ENCODE results near the gene STK35.

The STK35 gene

DNA sequence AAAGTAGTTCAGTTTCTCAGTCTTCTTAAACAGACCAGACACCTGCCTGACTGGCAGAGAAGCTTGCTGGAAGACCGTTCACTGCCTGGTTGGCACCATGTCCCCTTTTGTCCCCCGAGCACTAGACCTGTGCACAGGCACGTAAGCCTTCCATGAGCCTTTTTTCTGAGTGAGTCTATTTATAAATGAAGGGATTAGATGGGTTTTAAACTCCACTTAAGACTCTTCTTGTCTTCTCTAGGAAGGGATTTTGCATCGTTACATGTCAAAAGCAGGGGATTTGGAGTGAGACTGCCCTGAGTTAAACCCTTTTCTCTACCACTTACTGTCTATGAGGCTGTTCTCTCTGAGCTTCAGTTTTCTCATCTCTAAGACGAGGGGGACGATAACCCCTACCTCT lies 37.6 kb downstream of the STK35 start:
- no peaks in the 10 kb centered on the region for H3K9me3 ChIP-seq (ENCODE audit: control insufficient read depth, insufficient read depth, low read length)
- no peak overlapping the region for H3K4me3 ChIP-seq (ENCODE audit: low read length)
- no peaks in the 10 kb centered on the region for H3K9me2 ChIP-seq (replicated peaks; ENCODE audit: control insufficient read depth, low read length)
- TF ChIP-seq CTCF (IDR thresholded peaks at IDR 0.05; ENCODE audit: low read depth, low read length, poor library complexity, severe bottlenecking) (no peak), EZH2phosphoT487 (IDR thresholded peaks at IDR 0.05; ENCODE audit: borderline replicate concordance, low read length) (no peak)
- H3K79me2 ChIP-seq (ENCODE audit: control insufficient read depth, low read length), result peaks cover 26% of the 10 kb centered on the region
- H3K27ac ChIP-seq (ENCODE audit: low read depth, low read length), result no peak overlapping the region
- peaks cover 12% of the 10 kb centered on the region; the same call in 1 of the 2 replicates for H3K36me3 ChIP-seq (ENCODE audit: control insufficient read depth, low read length)
- no peak overlapping the region for H3K4me2 ChIP-seq (ENCODE audit: low read length)
- no peaks in the 10 kb centered on the region for H3K27me3 ChIP-seq (ENCODE audit: control insufficient read depth, low read length)
- H4K20me1 ChIP-seq (ENCODE audit: control insufficient read depth, insufficient read depth, low read depth, low read length), result no peaks in the 10 kb centered on the region
- no peaks in the 10 kb centered on the region for H3K4me1 ChIP-seq (ENCODE audit: control insufficient read depth, low read length)
- H3F3A ChIP-seq (ENCODE audit: control insufficient read depth, insufficient read depth), result no peaks in the 10 kb centered on the region

DNA sequence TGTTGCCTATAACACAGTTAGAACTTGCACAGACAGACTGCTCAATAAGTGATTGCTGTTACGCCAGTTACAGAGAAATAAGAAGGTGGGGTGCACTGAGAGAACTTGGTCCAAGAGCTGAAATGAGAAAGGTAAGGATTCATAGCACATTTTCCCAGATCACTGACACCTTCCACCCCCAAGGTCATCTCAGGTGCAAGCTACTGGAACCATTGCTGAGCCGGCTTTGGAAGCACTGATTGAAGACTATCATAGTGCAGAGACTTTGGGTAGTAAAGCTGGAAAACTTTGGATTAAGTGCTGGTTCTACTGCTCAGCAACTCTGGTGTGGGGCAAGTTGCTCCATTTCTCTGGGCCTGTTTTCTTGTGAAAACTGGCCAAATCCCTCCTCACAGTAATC lies 38.1 kb downstream of the STK35 start:
- Histone ChIP-seq H3K36me3 (ENCODE audit: control insufficient read depth, low read length) (peaks cover 17% of the 10 kb centered on the region; the same call in 1 of the 2 replicates), H3K4me3 (ENCODE audit: low read length) (no peak overlapping the region), H3K27me3 (ENCODE audit: control insufficient read depth, low read length) (no peaks in the 10 kb centered on the region), H3K9me3 (ENCODE audit: control insufficient read depth, insufficient read depth, low read length) (no peaks in the 10 kb centered on the region), H3K79me2 (ENCODE audit: control insufficient read depth, low read length) (peaks cover 26% of the 10 kb centered on the region), H3K4me1 (ENCODE audit: control insufficient read depth, low read length) (no peaks in the 10 kb centered on the region), H3F3A (ENCODE audit: control insufficient read depth, insufficient read depth) (no peaks in the 10 kb centered on the region), H3K27ac (ENCODE audit: low read depth, low read length) (no peak overlapping the region), H3K4me2 (ENCODE audit: low read length) (no peak overlapping the region), H4K20me1 (ENCODE audit: control insufficient read depth, insufficient read depth, low read depth, low read length) (no peaks in the 10 kb centered on the region), H3K9me2 (replicated peaks; ENCODE audit: control insufficient read depth, low read length) (no peaks in the 10 kb centered on the region)
- TF ChIP-seq CTCF (IDR thresholded peaks at IDR 0.05; ENCODE audit: low read depth, low read length, poor library complexity, severe bottlenecking) (no peak), EZH2phosphoT487 (IDR thresholded peaks at IDR 0.05; ENCODE audit: borderline replicate concordance, low read length) (no peak)

- H3K27me3 ChIP-seq (ENCODE audit: control insufficient read depth, low read length), result no peaks in the 10 kb centered on the region
- no peak overlapping the region for H3K27ac ChIP-seq (ENCODE audit: low read depth, low read length)
- no peaks in the 10 kb centered on the region for H3K9me2 ChIP-seq (replicated peaks; ENCODE audit: control insufficient read depth, low read length)
- H3K9me3 ChIP-seq (ENCODE audit: control insufficient read depth, insufficient read depth, low read length), result no peaks in the 10 kb centered on the region
- no peaks in the 10 kb centered on the region for H4K20me1 ChIP-seq (ENCODE audit: control insufficient read depth, insufficient read depth, low read depth, low read length)
- H3K4me1 ChIP-seq (ENCODE audit: control insufficient read depth, low read length), result no peaks in the 10 kb centered on the region
- H3F3A ChIP-seq (ENCODE audit: control insufficient read depth, insufficient read depth), result no peaks in the 10 kb centered on the region
- no peak overlapping the region for H3K4me2 ChIP-seq (ENCODE audit: low read length)
- peaks cover 23% of the 10 kb centered on the region for H3K79me2 ChIP-seq (ENCODE audit: control insufficient read depth, low read length)
- no peak overlapping the region for H3K4me3 ChIP-seq (ENCODE audit: low read length)
- peaks cover 20% of the 10 kb centered on the region; the same call in 1 of the 2 replicates for H3K36me3 ChIP-seq (ENCODE audit: control insufficient read depth, low read length)
- TF ChIP-seq CTCF (IDR thresholded peaks at IDR 0.05; ENCODE audit: low read depth, low read length, poor library complexity, severe bottlenecking), result no peak
- no peak for TF ChIP-seq EZH2phosphoT487 (IDR thresholded peaks at IDR 0.05; ENCODE audit: borderline replicate concordance, low read length)
These were observed 38.9 kb downstream of the STK35 start for GRCh38 chr20:2140561-2140960.
